Smooth muscle cell (in vitro differentiated cells): Measurements from ENCODE around the gene SPIRE2. TPM values are rescaled to one million over a fixed set of nuclear protein-coding genes. Genes with fewer than 3 reads are reported as not detected.
"Not testable (repeated sequence)": the region's sequence is repeated elsewhere in the genome, so short reads cannot be mapped to it uniquely, and the experiment has no call there.

Experiments used
- DNase-seq: peaks from one replicate; lab custom pipeline; 2025; ENCODE audit not compliant: unreplicated experiment; lab: John Stamatoyannopoulos, UW
- H2AFZ ChIP-seq: fragments of 200-600 bp; sonication (generic); 2 replicates; pipeline ENCODE4 v1.6.0; 2016; ENCODE audit warnings: antibody characterized with exemption, low read depth, mild to moderate bottlenecking
- H3F3A ChIP-seq: fragments of 200-600 bp; sonication (generic); 2 replicates; pipeline ENCODE4 v1.6.0; 2017; ENCODE audit warnings: antibody characterized with exemption, low read depth
- H3K27ac ChIP-seq: fragments of 200-600 bp; sonication (generic); 2 replicates; pipeline ENCODE4 v1.5.1; 2016; ENCODE audit warnings: low read depth, mild to moderate bottlenecking
- H3K27me3 ChIP-seq: fragments of 200-600 bp; sonication (generic); 2 replicates; pipeline ENCODE4 v1.6.1; 2016; ENCODE audit warnings: low read depth, mild to moderate bottlenecking
- H3K36me3 ChIP-seq: fragments of 200-600 bp; sonication (generic); 2 replicates; pipeline ENCODE4 v1.5.1; 2016; ENCODE audit warnings: low read depth
- H3K4me1 ChIP-seq: fragments of 200-600 bp; sonication (generic); 2 replicates; pipeline ENCODE4 v1.5.1; 2016; ENCODE audit warnings: low read depth
- H3K4me2 ChIP-seq: fragments of 200-600 bp; sonication (generic); 2 replicates; pipeline ENCODE4 v1.6.0; 2016; ENCODE audit warnings: mild to moderate bottlenecking
- H3K4me3 ChIP-seq: fragments of 200-600 bp; sonication (generic); 2 replicates; pipeline ENCODE4 v1.5.1; 2016; ENCODE audit warnings: mild to moderate bottlenecking
- H3K79me2 ChIP-seq: fragments of 200-600 bp; sonication (generic); 2 replicates; pipeline ENCODE4 v1.6.0; 2016; ENCODE audit warnings: low read depth, mild to moderate bottlenecking
- H3K9ac ChIP-seq: fragments of 200-600 bp; sonication (generic); 2 replicates; pipeline ENCODE4 v1.6.0; 2016; ENCODE audit warnings: low read depth
- H3K9me3 ChIP-seq: fragments of 200-600 bp; sonication (generic); replicated peaks from 2 replicates; pipeline ENCODE4 v1.5.1; 2016; ENCODE audit warnings: low read depth
- H4K20me1 ChIP-seq: fragments of 200-600 bp; sonication (generic); 2 replicates; pipeline ENCODE4 v1.6.0; 2016; ENCODE audit warnings: low read depth
- WGBS: methylation state at CpG from one replicate; pipeline ENCODE4 v1.1.7; 2016; ENCODE audit warnings: low lambda C conversion rate; 5-methylcytosine and 5-hydroxymethylcytosine counted together
- polyA plus RNA-seq: library from polyadenylated mRNA; unstranded; fragments of >200 nt; fragmentation: Nextera tagmentation; extraction: Ambion mirVana; gene quantifications from 2 replicates; pipeline ENCODE4 v1.2.1, GENCODE V29; 2016
- total RNA-seq: library from RNA; depleted of rRNA; stranded (reverse); fragments of >200 nt; gene quantifications from 2 replicates; pipeline ENCODE4 v1.2.3, GENCODE V29; 2014
- TF ChIP-seq, protein P1 (sequence below): fragments of 200-600 bp; sonication (generic); IDR thresholded peaks from 2 replicates; pipeline ENCODE4 v1.5.1; 2017; ENCODE audit warnings: borderline replicate concordance, mild to moderate bottlenecking, antibody characterized with exemption; ENCODE audit not compliant: insufficient read depth, poor library complexity, severe bottlenecking

SPIRE2 gene
- total and polyA plus RNA-seq, 2 experiments from 2014 or later, result 1.1 to 1.4 TPM

DNA sequence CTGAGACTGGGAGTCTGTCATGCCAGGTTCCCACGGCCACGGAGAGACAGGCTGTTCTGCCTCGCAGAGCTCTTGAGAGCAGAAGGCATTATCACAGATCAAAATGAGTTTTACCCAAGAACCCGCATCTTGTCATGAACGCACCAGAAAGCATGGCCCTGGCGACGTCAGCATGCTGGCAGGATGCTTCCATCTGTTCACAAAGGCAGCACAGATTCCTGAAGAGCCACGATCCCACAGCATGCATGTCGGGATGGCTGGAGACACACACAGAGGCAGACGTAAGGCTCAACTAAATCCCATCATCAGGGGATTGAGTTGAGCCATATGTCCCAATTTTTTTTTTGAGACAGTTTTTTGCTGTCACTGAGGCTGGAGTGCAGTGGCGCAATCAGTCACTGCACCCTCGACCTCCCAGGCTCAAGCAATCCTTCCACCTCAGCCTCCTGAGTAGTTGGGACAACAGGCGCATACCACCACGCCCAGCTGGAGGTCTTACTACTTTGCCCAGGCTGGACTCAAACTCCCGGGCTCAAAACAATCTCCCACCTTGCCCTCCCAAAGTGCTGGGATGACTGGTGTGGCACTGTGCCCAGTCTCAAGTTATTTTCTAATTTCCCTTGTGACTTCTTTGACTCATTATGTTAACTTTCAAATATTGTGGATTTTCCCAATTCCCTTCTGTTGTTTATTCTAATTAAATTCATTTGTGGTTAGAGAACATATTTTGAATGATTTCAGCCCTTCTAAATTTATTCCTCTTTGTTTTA lies 23.0 kb upstream of the SPIRE2 start:
- Histone ChIP-seq H3K4me1 (no peaks in the 10 kb centered on the region), H3K27ac (no peak overlapping the region), H3F3A (no peaks in the 10 kb centered on the region), H3K36me3 (no peaks in the 10 kb centered on the region), H3K79me2 (no peaks in the 10 kb centered on the region), H2AFZ (no peak overlapping the region), H3K4me3 (no peak overlapping the region), H4K20me1 (no peaks in the 10 kb centered on the region), H3K4me2 (no peak overlapping the region), H3K9ac (no peak overlapping the region), H3K9me3 (no peaks in the 10 kb centered on the region), H3K27me3 (no peaks in the 10 kb centered on the region)
- TF ChIP-seq, protein P1, sequence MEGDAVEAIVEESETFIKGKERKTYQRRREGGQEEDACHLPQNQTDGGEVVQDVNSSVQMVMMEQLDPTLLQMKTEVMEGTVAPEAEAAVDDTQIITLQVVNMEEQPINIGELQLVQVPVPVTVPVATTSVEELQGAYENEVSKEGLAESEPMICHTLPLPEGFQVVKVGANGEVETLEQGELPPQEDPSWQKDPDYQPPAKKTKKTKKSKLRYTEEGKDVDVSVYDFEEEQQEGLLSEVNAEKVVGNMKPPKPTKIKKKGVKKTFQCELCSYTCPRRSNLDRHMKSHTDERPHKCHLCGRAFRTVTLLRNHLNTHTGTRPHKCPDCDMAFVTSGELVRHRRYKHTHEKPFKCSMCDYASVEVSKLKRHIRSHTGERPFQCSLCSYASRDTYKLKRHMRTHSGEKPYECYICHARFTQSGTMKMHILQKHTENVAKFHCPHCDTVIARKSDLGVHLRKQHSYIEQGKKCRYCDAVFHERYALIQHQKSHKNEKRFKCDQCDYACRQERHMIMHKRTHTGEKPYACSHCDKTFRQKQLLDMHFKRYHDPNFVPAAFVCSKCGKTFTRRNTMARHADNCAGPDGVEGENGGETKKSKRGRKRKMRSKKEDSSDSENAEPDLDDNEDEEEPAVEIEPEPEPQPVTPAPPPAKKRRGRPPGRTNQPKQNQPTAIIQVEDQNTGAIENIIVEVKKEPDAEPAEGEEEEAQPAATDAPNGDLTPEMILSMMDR, result no peak
- 90% methylated on average over 15 of the region's 15 CpGs for WGBS
- DNase-seq, result no peak

- not testable (repeated sequence) for H3K9me3 ChIP-seq, H3K9ac ChIP-seq, H3K4me2 ChIP-seq, H3F3A ChIP-seq, H3K36me3 ChIP-seq, H3K4me1 ChIP-seq, H3K27ac ChIP-seq, DNase-seq, H2AFZ ChIP-seq, H3K4me3 ChIP-seq, H4K20me1 ChIP-seq, H3K79me2 ChIP-seq, H3K27me3 ChIP-seq
- 90% methylated on average over 14 of the region's 16 CpGs for WGBS
These were observed 21.6 kb upstream of the SPIRE2 start for GRCh38 chr16:89806589-89807193.

DNA sequence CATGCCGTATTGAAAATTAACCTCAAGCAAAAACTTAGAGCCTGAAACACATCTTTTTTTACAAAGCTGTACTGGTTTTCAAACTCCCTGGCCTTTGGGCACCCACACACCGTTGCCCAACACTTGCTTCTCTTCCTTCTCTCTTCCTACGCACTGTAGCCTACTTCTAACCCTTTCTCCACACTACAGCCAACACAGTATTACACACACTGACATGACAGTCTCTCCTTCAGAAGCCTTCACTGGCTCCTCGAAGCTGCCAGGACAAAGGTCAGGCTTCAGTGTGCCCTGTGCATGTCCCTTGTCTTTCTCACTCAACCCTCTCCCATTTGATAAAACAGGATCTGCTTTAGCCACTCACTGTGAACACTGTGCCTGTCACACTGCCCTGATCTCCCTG lies 19.8 kb upstream of the SPIRE2 start:
- H3F3A ChIP-seq, result no peaks in the 10 kb centered on the region
- H3K9ac ChIP-seq, result no peak overlapping the region
- no peaks in the 10 kb centered on the region for H3K36me3 ChIP-seq
- WGBS, result 93% methylated on average over 4 of the region's 4 CpGs
- H3K4me2 ChIP-seq, result no peak overlapping the region
- TF ChIP-seq, protein P1, result no peak
- no peak overlapping the region for H3K4me3 ChIP-seq
- H3K27me3 ChIP-seq, result no peaks in the 10 kb centered on the region
- DNase-seq, result no peak
- no peaks in the 10 kb centered on the region for H3K4me1 ChIP-seq
- H4K20me1 ChIP-seq, result no peaks in the 10 kb centered on the region
- no peaks in the 10 kb centered on the region for H3K9me3 ChIP-seq
- H3K27ac ChIP-seq, result no peak overlapping the region
- H3K79me2 ChIP-seq, result no peaks in the 10 kb centered on the region
- no peak overlapping the region for H2AFZ ChIP-seq

DNA sequence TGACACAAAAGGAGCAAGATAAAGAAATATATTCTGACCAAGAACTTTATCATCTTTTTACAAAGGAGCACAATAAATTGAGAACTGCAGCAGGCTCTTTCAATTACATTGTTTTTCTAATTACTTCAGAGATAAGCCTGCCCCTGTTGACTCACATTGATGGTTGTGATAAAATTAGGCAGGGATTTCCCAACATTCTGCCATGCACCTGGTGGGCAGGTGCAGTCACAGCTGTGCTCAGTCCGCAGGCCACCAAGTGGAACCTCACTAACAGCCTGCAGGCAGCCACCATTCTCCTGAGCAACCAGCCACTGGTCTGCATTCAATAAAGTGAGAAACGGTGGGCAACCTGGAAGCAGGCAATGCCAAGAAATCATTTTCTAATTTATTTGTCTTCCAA lies 17.0 kb upstream of the SPIRE2 start:
- Histone ChIP-seq H3K79me2 (peaks cover 4% of the 10 kb centered on the region), H3K27ac (no peak overlapping the region), H3F3A (no peaks in the 10 kb centered on the region), H3K27me3 (no peaks in the 10 kb centered on the region), H3K4me2 (no peak overlapping the region), H3K4me3 (no peak overlapping the region), H3K36me3 (no peaks in the 10 kb centered on the region), H3K9ac (no peak overlapping the region), H3K4me1 (peaks cover 7% of the 10 kb centered on the region), H4K20me1 (no peaks in the 10 kb centered on the region), H3K9me3 (no peaks in the 10 kb centered on the region), H2AFZ (no peak overlapping the region)
- TF ChIP-seq, protein P1, result no peak
- 96% methylated on average over 2 of the region's 2 CpGs for WGBS
- no peak for DNase-seq
